Activated B cell treated with CpG ODN at 0.5 μM for 24 hours (primary cell): Measurements from ENCODE around the gene TMEM217. TPM values are rescaled to one million over a fixed set of nuclear protein-coding genes. Genes with fewer than 3 reads are reported as not detected.

Experiments used
- ATAC-seq: fragments of 200-7000 bp; cut with Tn5 transposase; one replicate; pipeline ENCODE4 v1.10.0; 2021; ENCODE audit warnings: low read depth, mild to moderate bottlenecking, moderate library complexity
- CTCF ChIA-PET: fragments of 350-600 bp; sonication (Branson Sonifier 250); formaldehyde crosslinking; loops from one replicate; lab custom pipeline; 2021; ENCODE audit warnings: antibody characterized with exemption; lab: Charles Lee
- POLR2A ChIA-PET: fragments of 350-600 bp; sonication (Branson Sonifier 250); formaldehyde crosslinking; loops from one replicate; lab custom pipeline; 2021; ENCODE audit warnings: antibody characterized with exemption; lab: Charles Lee
- DNase-seq: peaks from one replicate; pipeline ENCODE4 v3.0.0; 2022
- H3K27ac Mint-ChIP-seq: one replicate; pipeline ENCODE4 v1.8.0; 2020; ENCODE audit warnings: mixed read lengths
- H3K27me3 Mint-ChIP-seq: one replicate; pipeline ENCODE4 v1.8.0; 2021; ENCODE audit warnings: mixed read lengths
- H3K36me3 Mint-ChIP-seq: one replicate; pipeline ENCODE4 v1.8.0; 2021; ENCODE audit warnings: low read depth, mixed read lengths
- H3K4me1 Mint-ChIP-seq: one replicate; pipeline ENCODE4 v1.8.0; 2021; ENCODE audit warnings: mixed read lengths
- H3K4me3 Mint-ChIP-seq: one replicate; pipeline ENCODE4 v1.8.0; 2020; ENCODE audit warnings: mild to moderate bottlenecking, mixed read lengths
- H3K9me3 Mint-ChIP-seq: one replicate; pipeline ENCODE4 v1.8.0; 2020; ENCODE audit warnings: mixed read lengths
- CTCF ChIP-seq: fragments of 200-600 bp; IDR thresholded peaks from one replicate; pipeline ENCODE4 v1.8.0; 2022; ENCODE audit warnings: antibody characterized with exemption, mild to moderate bottlenecking
- intact Hi-C: fragments of 100-400 bp; cut with micrococcal nuclease; formaldehyde crosslinking; loops from one replicate; pipeline ENCODE4 v1.15.1; 2024
- total RNA-seq: library from RNA; stranded (reverse); gene quantifications from 2 replicates; pipeline ENCODE4 v1.2.3, GENCODE V29; 2022

Gene TMEM217
- total RNA-seq, 1 donor from 2014 or later, result 1.0 TPM

- H3K27me3 Mint-ChIP-seq, result no peaks in the 10 kb centered on the region
- ATAC-seq (no peak), DNase-seq (no peak)
- TF ChIP-seq CTCF, result no peak
- H3K9me3 Mint-ChIP-seq, result no peaks in the 10 kb centered on the region
- ChIA-PET POLR2A (no interaction called here), CTCF (no interaction called here)
- H3K4me1 Mint-ChIP-seq, result peaks cover 22% of the 10 kb centered on the region
- no peak overlapping the region for H3K27ac Mint-ChIP-seq
- no peak overlapping the region for H3K4me3 Mint-ChIP-seq
- intact Hi-C loops, result no loop called here
- H3K36me3 Mint-ChIP-seq, result peaks cover 36% of the 10 kb centered on the region
Observed at GRCh38 chr6:37269105-37269504, 11.2 kb upstream of the TMEM217 start.

GRCh38 chr6:37265860-37266259 is 7.9 kb upstream of the TMEM217 start:
- H3K9me3 Mint-ChIP-seq, result no peaks in the 10 kb centered on the region
- POLR2A ChIA-PET, result no interaction called here
- intact Hi-C loops, result no loop called here
- CTCF ChIA-PET, result no interaction called here
- H3K27me3 Mint-ChIP-seq, result no peaks in the 10 kb centered on the region
- no peak for DNase-seq
- no peak for ATAC-seq
- peaks cover 26% of the 10 kb centered on the region for H3K4me1 Mint-ChIP-seq
- peaks cover 25% of the 10 kb centered on the region for H3K36me3 Mint-ChIP-seq
- no peak for TF ChIP-seq CTCF
- no peak overlapping the region for H3K27ac Mint-ChIP-seq
- H3K4me3 Mint-ChIP-seq, result no peak overlapping the region

- Mint-ChIP-seq H3K36me3 (peaks cover 21% of the 10 kb centered on the region), H3K4me1 (peaks cover 24% of the 10 kb centered on the region), H3K9me3 (no peaks in the 10 kb centered on the region), H3K27ac (no peak overlapping the region), H3K27me3 (no peaks in the 10 kb centered on the region), H3K4me3 (no peak overlapping the region)
- ATAC-seq, result no peak
- no peak for DNase-seq
- CTCF ChIA-PET, result no interaction called here
- no peak for TF ChIP-seq CTCF
- intact Hi-C loops, result no loop called here
- POLR2A ChIA-PET, result no interaction called here
Observed at GRCh38 chr6:37265001-37265400, 7.1 kb upstream of the TMEM217 start.

- ATAC-seq (no peak), DNase-seq (no peak)
- H3K4me3 Mint-ChIP-seq, result no peak overlapping the region
- H3K9me3 Mint-ChIP-seq, result no peaks in the 10 kb centered on the region
- intact Hi-C loops, result no loop called here
- H3K27ac Mint-ChIP-seq, result no peak overlapping the region
- H3K36me3 Mint-ChIP-seq, result peaks cover 10% of the 10 kb centered on the region
- H3K27me3 Mint-ChIP-seq, result no peaks in the 10 kb centered on the region
- CTCF ChIA-PET, result no interaction called here
- POLR2A ChIA-PET, result no interaction called here
- TF ChIP-seq CTCF, result no peak
- H3K4me1 Mint-ChIP-seq, result peaks cover 44% of the 10 kb centered on the region
Observed at GRCh38 chr6:37262446-37263026, 4.6 kb upstream of the TMEM217 start.

GRCh38 chr6:37261198-37261597 is 3.3 kb upstream of the TMEM217 start:
- ATAC-seq (no peak), DNase-seq (no peak)
- Mint-ChIP-seq H3K4me1 (peaks cover 52% of the 10 kb centered on the region), H3K36me3 (peaks cover 10% of the 10 kb centered on the region), H3K27me3 (no peaks in the 10 kb centered on the region), H3K27ac (no peak overlapping the region), H3K9me3 (no peaks in the 10 kb centered on the region), H3K4me3 (no peak overlapping the region)
- TF ChIP-seq CTCF, result no peak
- intact Hi-C loops, result no loop called here
- POLR2A ChIA-PET, result interaction anchor here (0.6 to 0.7 kb wide), 2 partner anchors 93 to 482 kb away, joined by 3 read pairs; partner anchors contain the start of gene RNF8
- CTCF ChIA-PET, result no interaction called here
